Frontal cortex (tissue), 4 donors: ENCODE results near the gene SLC25A14. TPM values are rescaled to one million over a fixed set of nuclear protein-coding genes. Genes with fewer than 3 reads are reported as not detected.
"Not testable (repeated sequence)": the region's sequence is repeated elsewhere in the genome, so short reads cannot be mapped to it uniquely, and the experiment has no call there.

Source experiments
- DNase-seq, 2 donors: peaks; one replicate each; pipeline ENCODE4 v3.0.0; 2012; ENCODE audit warnings: low spot score in 2 of 2
- FAIRE-seq: peaks from 2 replicates; lab custom pipeline; 2012; peaks lifted over from hg19 to GRCh38; lab: Jason Lieb, UNC
- total RNA-seq: library from RNA; depleted of rRNA; stranded (reverse); fragments of >200 nt; gene quantifications from one replicate; pipeline ENCODE4 v1.2.3, GENCODE V29; 2014
- donor health status: control.
- donor health status: control.
- donor health status: control.

Gene SLC25A14, protein sequence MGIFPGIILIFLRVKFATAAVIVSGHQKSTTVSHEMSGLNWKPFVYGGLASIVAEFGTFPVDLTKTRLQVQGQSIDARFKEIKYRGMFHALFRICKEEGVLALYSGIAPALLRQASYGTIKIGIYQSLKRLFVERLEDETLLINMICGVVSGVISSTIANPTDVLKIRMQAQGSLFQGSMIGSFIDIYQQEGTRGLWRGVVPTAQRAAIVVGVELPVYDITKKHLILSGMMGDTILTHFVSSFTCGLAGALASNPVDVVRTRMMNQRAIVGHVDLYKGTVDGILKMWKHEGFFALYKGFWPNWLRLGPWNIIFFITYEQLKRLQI
- total RNA-seq = 24.1 TPM

DNA sequence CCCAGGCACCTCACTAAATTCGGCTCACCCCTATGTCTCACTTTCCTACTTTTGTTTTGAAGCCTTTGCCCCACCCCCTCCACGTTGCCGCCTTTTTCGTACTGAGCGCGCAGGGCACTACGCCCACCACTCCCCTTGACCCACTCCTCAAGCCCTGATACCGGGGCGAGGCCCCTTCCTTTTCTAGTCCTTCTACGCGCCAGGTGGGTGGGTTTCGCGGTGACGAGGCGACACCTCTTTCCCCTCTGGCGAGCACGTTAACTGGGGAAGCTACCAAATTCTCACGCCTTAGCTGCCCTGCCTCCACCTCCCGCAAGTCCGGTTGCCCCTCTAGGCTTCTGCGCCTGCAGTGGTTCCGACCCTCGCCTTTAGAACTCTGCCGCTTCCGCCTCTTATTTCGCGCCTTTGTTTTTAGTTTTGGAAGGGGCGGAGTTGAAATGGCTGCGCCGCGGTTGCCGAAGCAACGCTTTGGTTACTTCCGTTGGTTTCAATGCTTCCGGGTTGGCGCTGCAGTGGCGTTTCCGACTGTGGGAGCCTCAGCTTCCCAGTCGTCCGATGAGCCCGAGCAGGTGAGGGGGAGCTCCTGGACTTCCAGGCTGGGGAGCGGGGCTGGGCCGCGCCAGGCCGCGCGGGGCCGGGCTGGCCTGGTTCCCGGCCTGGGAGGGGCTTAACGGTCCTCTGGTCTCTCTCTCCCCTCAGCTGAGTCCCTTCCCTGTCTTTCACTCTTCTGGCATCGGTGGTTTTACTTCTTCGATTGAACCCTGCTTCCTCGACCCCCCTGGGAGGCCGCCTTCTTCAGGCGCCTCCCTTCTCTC is at the start of gene SLC25A14:
TSS of gene SLC25A14 (plus strand) at position 512 of the 815 bp plus-strand sequence. CDS start 360 bp downstream, outside the sequence.
- FAIRE-seq = no peak
- DNase-seq = peak; percentile 42 to 48

DNA sequence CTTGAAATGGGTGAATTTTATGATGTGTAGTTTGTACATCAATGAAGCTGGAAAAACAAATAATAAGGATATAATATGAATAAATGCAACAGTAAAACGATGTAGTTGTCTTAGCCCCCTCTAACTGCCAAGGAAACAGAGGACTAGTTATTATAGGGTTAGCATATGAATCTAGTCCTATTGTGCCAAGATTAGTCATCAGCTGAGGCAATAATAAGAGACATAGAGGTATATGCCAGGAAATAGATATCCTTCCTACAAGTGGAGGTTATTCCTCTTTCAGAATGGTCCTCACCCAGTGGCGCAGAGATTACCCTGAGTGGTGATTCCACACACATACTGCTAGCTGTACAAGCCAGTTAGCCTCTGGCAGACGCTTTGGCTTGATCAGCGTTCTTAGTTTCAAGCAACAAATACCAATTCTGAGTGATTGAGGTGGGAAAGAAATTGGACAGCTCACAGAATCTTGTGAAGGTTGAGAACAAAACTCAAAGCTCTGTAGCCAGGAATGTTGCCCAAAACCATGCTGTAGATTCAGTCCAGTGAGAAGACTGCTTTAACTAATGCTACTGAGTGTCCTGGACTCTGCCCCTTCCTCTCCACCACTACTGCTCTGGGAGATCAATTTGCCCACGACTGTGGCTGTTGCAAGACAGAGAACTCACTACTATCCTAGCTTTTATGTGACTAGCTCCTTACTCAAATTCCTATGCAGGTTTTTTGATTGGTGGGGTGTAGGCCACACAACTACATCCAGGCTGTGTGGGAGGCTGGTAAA is 44.0 kb upstream of the SLC25A14 start:
- FAIRE-seq = no peak
- no peak for DNase-seq

DNA sequence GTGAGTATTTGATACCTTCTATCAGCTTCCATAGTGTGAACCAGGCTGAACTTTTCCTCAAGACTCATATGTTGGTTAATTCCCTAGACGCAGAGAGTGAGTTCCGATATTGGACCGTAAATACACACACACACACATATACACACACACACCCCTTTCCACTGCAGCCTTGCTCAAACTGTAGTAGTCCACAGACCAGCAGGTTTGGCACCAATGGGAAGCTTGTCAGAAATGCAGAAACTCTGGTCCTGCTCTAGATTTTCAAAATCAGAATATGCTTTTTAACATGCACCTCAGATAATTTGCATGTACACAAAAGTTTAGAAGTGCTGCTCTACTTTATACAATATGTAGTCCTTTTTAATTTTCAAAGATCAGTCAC is 43.4 kb upstream of the SLC25A14 start:
- no peak for FAIRE-seq

DNA sequence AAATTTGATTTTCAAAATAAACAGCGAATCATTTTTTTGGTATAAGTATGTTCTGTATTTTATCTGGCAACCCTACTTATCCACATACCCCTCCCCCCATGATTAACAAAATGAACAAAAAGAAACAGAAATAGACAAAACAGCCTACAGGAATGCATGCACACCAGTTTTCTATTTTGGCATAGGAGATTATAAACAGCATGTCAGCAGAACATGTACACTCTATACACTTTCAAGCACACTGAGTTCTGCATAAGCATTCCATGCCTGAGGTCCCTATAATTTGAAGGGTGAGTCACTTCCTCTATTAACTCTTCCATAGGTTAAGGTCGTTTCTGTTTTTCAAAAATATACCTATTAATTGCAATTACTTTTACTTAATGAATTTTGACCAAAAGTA is 43.0 kb upstream of the SLC25A14 start:
- no peak for FAIRE-seq
- DNase-seq = no peak

More for the DNA sequence above, 43.4 kb upstream of the SLC25A14 start:
- no peak for DNase-seq

DNA sequence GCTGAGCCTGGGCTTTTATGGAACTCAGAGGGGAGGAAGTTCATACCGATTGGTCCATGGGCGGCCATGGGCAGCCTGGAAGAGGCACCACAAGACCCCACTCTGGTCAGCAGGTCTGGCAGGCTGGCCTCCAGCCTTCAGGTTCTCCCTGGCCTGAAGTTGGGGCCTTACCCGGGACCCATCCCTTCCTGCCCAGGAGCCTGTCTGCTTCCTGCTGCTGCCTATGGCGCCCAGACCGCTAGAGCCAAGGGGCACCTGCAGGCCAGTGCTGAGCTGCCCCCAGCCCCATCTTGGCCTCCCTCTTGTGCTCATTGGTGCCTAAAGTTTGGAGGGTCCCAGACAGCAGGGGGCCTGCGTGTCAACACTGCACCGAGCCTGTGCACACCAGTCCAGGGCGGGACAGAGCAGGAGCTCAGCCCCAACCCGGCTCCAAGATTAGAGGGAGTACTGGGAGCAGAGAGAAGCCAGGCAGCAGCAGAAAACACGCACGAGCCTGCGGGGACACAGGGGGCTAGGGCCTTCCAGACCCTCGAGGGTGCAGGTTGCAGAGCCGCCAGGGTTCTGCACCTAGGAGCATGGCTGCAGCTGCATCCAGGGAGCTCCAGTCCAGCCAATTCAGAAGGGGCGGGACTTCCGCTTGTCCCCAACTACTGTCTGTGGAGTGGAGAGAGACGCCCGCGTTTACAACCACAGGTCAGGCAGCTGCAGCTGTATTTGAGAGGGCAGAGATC is 40.3 kb upstream of the SLC25A14 start:
- DNase-seq (no peak), FAIRE-seq (no peak)

DNA sequence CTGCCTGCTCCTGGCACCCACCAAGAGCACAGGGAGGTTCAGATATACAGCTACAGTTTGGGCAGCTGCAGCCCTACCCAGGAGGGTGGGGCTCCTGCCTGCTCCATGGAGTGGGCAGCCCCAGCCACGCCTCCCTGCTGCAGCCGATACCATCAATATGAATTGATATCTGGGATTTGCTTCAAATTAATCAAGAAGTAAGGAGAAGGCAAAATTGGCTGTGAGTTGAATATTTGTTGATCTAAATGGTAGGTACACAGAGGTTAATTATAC is 39.8 kb upstream of the SLC25A14 start:
- no peak for FAIRE-seq

DNA sequence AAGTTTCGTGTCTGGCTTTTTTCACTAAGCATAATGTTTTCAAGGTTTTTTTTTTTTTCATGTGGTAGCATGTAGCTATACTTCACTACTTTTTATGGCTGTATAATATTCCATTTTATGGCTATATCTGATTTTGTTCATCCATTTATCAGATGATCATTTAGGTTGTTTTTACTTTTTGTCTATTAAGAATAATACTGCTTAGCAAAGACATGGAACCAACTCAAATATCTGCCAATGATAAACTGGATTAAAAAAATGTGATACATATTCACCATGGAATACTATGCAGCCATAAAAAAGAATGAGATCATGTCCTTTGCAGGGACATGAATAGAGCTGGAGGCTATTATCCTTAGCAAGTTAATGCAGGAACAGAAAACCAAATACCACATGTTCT is 38.3 kb upstream of the SLC25A14 start:
- no peak for FAIRE-seq
- no peak for DNase-seq

More for the DNA sequence above, 39.8 kb upstream of the SLC25A14 start:
- no peak for DNase-seq

DNA sequence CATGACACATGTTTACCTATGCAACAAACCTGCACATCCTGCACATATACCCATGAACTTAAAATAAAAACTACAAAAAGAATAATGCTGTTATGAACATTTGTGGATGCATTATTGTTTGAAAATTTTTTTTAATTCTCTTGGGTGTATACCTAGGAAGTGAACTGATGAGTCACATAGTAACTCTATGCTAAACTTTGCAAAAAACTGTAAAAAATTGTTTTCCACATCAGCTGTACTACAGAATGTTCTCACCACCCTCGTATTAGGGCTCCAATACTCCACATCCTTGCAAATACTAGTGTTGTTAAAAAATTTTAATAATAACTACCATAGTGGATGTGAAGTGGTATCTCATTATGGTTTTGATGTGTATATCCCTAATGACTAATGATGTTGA is 37.7 kb upstream of the SLC25A14 start:
- DNase-seq (no peak), FAIRE-seq (no peak)

DNA sequence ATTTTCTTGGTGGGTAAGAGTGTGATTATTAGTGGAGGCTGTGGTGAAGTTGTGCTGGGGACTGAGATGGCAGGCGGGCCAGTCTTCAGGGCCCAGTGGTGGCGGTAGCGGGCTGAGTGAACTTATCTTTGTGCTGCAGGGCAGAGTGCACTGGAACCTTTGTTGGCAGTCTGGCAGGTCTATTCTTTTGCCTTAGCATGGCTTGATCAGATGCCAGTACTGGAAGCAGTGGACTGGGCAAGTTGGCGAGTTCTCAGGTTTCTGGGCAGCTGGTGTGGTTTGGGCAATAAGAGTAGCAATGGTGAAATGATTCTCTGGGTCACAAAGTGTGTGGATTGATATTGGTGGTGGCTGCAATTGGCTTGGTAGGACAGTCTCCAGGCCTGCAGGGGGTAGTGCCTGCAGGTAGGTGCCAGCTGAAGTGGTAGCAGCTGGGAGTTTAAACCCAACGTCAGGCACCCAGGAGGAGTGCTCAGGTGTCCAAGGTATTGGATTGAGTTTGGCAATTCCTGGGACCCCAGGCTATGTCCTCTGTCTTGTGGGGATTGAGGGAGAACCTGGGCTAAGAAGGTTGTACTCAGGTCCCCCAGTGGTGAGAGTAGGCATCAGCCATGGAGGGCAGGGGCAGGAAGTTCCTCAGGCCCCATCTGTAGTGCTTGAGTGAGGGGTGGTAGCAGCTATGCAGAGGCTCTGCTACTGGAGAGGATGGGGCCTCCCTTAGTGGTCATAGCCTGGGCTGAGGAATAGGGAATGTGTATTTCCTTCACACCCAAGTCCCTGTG is 34.9 kb upstream of the SLC25A14 start:
- FAIRE-seq (no peak), DNase-seq (no peak)

DNA sequence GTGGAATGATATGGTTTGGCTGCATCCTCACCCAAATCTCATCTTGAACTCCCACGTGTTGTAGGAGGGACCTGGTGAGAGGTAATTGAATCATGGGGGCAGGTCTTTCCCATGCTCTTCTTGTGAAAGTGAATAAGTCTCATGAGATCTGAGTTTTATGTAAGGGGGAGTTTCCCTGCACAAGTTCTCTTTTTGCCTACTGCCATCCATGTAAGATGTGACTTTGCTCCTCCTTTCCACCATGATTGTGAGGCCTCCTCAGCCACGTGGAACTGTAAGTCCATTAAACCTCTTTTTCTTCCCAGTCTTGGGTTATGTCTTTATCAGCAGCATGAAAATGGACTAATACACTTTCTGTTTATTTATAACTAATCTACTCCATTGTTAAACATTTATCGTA is 19.8 kb upstream of the SLC25A14 start:
- not testable (repeated sequence) for DNase-seq, FAIRE-seq

DNA sequence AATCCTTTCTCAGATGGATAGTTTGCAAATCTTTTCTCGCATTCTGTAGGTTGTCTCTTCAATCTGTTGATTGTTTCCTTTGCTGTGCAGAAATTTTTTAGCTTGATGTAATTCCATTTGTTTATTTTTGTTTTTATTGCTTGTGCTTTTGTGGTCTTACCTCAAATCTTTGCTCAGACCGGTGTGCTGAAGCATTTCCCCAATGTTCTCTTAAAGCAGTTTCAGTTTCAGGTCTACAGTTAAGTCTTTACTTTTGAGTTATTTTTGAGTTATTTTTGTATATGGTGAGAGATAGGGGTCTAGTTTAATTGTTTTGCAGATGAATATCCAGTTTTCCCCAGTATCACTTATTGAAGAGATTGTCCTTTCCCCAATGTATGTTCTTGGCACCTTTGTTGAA is 18.2 kb upstream of the SLC25A14 start:
- no peak for DNase-seq
- no peak for FAIRE-seq

DNA sequence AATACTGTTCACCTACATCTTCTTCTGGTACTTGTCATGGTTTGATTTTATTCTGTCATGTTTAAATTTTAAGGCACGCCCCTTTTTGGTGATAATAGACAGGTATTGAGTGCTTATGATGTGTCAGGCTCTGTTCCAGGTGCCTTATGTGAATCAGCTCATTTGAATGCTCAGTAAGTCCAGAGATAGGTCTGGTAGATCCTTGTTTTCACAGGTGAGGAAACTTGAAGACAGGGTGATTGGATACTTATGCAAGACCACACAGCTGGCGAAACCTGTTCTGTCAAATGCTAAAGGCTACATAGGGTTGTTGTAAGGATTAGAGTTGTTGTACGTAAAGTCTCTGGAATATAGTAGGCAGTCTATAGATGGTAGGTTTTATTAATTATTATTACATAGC is 9.6 kb upstream of the SLC25A14 start:
- DNase-seq = no peak
- FAIRE-seq = no peak

DNA sequence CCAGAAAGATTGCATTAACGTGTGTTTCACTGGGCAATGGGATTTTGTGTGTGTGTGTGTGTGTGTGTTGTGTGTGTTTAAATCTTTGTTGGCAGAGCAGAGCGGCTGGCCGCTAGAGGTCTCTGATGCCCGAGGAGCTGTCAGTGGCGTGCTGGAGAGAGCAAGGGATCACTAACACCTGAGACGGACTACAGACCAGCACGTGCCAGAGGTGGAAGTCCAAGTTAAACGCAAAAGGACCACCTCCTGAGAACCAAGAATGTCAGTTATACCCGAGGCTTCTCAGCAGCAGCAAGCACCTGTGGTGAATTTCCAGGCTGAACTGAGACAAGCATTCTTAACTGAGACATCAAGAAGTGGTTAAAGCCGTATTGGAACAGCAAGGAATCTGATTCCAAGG is 9.0 kb upstream of the SLC25A14 start:
- no peak for FAIRE-seq

DNA sequence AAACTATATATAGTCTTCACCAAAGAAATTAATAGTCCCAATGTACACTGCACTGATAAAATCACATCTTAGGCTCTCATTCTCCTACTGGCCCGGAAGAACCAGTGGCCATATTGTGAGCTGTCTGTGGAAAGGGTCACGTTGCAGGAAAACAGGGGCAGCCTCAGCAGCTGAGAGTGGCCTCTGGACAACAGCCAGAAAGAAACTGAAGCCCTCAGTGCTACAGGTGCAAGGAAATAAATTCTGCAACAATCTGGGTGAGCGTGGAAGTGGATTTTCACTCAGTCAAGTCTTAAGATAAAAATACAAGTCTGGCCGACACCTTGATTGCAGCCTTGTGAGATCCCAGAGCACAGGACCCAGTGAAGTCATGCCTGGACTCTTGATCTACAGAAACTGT is 3.2 kb upstream of the SLC25A14 start:
- no peak for DNase-seq
- FAIRE-seq = no peak

More for the DNA sequence above, 9.0 kb upstream of the SLC25A14 start:
- DNase-seq = peak in 1 of 2 donors; percentile 34

DNA sequence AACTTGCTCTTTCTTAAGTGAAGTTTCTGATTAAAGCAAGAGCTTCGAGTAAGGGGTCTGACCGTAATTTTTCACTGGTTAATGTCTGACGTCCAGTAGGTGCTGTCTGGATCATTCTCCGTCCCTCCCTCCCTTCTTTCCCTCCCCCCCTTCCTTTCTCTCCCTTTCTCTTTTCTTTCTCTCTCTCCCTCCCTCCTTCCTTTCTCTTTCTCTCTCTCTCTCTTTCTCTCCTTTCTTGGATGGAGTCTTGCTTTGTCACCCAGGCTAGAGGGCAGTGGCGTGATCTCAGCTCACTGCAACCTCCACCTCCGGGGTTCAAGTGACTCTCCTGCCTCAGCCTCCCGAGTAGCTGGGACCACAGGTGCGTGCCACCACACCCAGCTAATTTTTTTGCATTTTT is 850 bp upstream of the SLC25A14 start:
- FAIRE-seq, DNase-seq: not testable (repeated sequence)

DNA sequence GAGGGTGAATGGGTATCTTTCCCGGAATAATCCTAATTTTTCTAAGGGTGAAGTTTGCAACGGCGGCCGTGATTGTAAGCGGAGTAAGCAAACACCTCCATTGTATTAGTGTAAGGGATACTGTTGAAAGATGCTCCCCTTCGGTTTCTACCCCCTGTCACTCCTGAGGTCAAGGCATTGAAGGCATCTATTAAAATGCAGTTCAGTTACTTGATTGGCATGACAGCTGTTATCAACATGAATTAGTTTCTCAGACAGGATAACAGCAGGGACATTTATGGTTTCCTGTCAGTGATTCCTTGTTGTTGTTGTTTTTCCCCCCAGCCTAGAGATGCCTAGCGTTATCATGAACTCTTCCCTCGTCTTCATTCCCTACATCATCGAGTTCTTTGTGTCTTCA is 552 bp downstream of the SLC25A14 start:
- FAIRE-seq = no peak
- no peak for DNase-seq

DNA sequence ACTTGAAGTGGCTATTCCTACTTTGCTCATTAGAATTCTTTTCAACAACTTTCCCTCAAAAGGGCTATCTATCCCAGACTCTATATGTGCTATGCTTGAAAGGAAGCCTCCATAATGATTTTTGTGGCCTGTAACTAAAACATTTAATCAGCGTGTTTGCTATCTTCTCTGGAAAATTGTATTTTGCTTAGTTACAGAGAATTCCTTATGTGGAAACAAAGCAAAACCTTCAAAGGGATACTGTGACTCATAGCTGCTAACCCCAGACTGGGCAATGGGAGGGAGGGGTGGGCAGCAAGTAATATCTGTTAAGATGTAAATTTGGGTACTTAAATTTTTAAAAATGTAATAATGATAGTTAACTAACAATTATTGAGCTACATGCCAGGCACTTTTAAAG is 3.7 kb downstream of the SLC25A14 start:
- DNase-seq = no peak
- FAIRE-seq = no peak

DNA sequence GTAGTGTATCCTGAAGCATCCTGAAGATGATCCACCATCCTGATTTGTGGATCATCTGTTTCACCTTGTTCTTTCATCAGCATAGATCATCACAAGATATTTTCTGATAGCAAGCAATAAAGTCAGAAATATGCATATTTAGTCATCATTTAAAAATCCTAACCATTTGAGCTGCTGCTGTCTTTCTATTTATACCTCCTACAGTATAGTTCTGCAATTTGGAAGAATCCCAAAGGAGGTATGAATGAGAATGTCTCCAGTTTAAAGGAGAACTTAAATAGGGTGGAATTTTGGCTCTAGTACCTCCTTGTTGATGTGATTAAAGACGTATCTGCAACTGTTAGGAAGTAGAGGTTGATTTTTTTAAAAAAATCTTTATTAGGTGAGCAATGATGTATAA is 7.6 kb downstream of the SLC25A14 start:
- no peak for FAIRE-seq
- DNase-seq = no peak

DNA sequence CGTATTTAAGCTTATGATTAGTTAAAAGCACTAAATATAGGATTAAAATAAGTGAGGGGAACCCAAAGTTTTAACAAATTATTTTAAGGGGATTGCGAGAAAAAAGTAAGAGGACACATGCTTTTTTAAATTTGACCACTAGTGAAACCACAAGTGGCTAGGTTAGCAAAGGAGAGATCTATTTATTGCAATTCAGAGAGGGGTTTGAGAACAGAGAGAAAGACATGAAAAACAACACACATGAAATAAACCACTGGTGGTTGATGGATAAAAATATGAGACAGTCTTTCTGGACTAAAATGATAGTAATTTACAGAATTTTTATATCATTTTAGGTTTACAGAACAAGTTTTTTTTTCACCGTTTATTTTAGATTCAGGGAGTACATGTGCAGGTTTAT is 11.8 kb downstream of the SLC25A14 start:
- DNase-seq = no peak

More for the DNA sequence above, 11.8 kb downstream of the SLC25A14 start:
- no peak for FAIRE-seq
